GM19193 (cell line): ENCODE measurements around the gene FTO.

Experiments used
- POLR2A ChIP-seq: IDR thresholded peaks from 4 replicates; pipeline ENCODE4 v1.6.1; 2011; ENCODE audit not compliant: insufficient read depth, insufficient read length; ENCODE audit errors: extremely low read depth

Gene FTO

DNA sequence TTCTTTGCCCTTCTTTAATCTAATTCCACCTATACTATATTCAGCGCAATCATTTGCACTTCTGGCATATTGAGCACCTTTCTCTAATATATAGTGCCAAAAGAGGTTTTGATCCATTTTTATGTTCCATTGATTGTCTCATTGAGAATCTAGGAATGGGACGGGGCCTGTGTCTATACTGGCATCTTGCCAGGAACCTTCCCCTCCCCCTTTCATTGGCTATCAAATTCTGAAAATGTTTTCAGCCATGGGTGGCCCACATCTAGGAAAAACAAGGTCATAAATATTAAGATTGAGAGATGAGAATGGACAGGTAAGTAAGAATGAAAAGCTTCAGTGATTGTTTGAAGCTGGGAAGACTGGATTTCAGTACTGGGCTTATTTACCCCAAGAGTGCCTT lies 159.9 kb downstream of the FTO start:
- TF ChIP-seq POLR2A: no peak

GRCh38 chr16:53864819-53865493 lies 161.0 kb downstream of the FTO start:
- TF ChIP-seq POLR2A: no peak

DNA sequence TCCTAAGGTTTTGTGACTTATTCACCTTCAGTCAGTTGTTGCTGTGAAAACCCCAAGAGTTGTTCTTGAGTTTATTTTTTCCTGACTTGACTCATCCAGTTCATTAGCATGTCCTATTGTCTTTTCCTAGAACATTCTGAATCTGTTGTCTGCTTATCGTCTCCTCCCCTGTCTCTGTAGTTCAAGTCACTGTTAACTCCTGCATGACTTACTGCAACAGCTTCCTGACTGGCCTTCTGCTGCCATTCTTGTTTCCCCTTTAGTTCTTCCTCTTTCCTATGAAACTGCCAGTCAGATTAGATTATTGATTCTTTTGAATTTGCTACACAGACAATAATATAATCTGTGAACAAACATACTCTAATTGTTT lies 161.5 kb downstream of the FTO start:
- no peak for TF ChIP-seq POLR2A

DNA sequence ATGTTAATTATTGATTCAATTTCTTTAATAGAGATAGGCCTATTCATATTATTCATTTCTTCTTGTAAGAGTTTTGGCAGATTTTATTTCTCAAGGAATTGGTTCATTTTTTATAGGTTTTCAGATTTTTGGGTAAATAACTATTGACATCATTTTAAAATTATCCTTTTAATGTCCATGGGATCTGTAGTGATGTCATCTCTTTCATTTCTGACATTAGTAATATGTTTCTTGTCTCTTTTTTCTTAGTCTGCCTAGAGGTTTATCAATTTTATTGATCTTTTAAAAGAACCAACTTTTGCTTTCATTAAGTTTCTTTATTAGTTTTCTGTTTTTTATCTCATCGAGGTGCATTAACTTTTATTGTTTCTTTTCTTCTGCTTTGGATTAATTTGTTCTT lies 162.6 kb downstream of the FTO start:
- no peak for TF ChIP-seq POLR2A

- TF ChIP-seq POLR2A: no peak
These were observed 166.9 kb downstream of the FTO start for GRCh38 chr16:53870831-53871230.

- TF ChIP-seq POLR2A: no peak
These were observed 168.6 kb downstream of the FTO start for GRCh38 chr16:53872248-53873221.

DNA sequence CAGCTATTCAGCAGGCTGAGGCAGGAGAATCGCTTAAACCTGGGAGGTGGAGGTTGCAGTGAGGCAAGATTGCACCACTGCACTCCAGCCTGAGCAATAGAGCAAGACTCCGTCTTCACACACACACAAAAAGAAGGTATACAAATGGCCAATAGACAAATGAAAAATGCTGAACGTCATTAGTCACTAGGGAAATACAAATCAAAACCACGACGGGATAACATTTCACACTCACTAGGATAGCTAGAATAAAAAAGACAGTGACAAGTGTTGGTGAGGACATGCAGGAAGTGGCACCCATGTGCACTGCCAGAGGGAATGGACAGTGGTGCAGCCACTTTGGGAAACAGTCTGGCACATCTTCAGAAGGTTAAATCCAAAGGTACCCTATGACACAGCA lies 172.9 kb downstream of the FTO start:
- TF ChIP-seq POLR2A: no peak

DNA sequence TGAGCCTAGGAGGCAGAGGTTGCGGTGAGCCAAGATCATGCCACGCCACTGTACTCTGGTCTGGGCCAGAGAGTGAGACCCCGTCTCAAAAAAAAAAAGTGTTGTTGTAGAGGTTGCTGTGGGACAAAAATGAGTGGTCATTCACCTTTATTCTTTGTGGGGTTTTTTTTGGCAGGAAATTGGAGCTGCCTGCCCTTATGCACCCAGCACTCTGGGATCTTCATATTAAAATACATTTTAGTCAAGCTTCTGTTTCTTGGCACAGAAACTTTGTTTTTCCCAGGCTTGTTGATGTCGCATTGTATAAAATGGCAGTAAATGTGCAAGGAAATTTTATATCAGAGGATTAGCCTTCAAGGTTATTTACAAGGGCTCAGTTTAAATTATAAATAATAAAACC lies 174.3 kb downstream of the FTO start:
- TF ChIP-seq POLR2A: no peak

- no peak for TF ChIP-seq POLR2A
These were observed 177.4 kb downstream of the FTO start for GRCh38 chr16:53881371-53881770.

DNA sequence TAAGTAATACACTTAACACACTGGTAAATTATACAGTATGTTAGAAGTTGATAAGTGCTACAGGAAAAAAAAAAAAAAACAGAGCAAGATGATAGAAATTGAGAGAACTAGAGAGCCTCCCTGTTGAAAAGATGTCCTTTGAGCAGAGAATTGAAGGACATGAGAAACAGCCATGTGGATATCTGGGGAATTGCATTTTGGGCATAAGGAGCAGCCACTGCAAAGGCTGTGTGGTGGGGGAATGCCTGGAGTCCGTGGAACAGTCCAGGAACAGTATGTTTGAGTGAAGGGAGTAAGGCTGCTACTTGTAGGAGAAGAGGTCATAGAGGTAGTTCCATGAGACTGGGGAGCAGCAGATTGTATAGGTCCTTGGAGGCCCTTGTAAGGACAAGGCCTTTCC lies 178.4 kb downstream of the FTO start:
- TF ChIP-seq POLR2A: no peak

GRCh38 chr16:53884748-53885147 lies 180.8 kb downstream of the FTO start:
- no peak for TF ChIP-seq POLR2A

- no peak for TF ChIP-seq POLR2A
These were observed 182.8 kb downstream of the FTO start for GRCh38 chr16:53886482-53887378.

DNA sequence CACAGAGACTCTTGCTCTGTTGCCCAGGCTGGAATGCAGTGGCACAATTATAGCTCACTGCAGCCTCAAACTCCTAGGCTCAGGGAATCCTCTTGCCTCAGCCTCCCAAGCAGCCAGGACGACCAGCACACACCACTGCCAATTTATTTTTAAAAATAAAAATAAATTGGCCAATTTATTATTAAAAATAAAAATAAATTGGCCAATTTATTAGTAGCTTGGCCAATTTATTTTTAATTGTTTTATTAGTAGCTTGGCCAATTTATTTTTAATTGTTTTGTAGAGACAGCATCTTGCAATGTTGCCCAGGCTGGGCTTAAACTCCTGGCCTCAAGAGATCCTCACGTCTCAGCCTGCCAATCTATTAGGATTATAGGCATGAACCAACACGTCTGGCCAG lies 184.3 kb downstream of the FTO start:
- no peak for TF ChIP-seq POLR2A

DNA sequence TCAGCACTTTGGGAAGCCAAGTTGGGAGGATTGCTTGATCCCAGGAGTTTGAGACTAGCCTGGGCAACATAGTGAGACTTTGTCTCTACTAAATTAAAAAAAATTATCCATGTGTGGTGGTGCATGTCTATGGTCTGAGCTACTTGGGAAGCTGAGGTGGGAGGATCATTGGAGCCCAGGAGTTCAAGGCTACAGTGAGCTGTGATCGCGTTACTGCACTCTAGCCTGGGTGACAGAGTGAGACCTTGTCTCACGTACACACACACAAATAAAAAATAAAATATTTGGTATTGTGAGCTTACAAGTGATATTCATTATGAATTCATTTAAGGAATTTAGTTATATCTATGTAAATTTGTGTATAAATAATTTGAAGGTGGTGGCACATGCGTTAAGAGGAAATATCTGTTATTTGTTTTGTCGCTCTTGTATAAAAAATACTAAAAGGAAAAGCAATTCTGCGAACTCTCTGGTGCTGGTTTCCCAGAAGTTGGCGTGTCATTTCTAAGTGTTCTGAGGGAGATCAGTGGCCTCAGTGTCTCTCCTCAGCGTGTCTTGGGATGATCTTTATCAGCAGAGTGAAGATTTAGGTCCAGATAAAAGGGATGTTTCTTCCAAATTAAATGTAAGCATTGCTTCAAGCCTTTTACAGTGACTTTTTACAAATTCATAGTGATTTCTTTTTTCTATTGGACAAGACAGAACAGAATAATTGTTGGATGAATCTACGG lies 187.6 kb downstream of the FTO start:
- TF ChIP-seq POLR2A: no peak
